GM23338 (cell line): Measurements from ENCODE around the gene MYO19.

ENCODE experiments used
- CREB1 ChIP-seq: fragments of 250-450 bp; sonication (Bioruptor Pico); IDR thresholded peaks from 2 replicates; pipeline ENCODE4 v1.5.0; 2020; ENCODE audit warnings: low read depth, mild to moderate bottlenecking, moderate library complexity
- EZH2 ChIP-seq: fragments of 200-600 bp; sonication (generic); IDR thresholded peaks from one replicate; pipeline ENCODE4 v1.8.0; 2017; ENCODE audit warnings: antibody characterized with exemption, mild to moderate bottlenecking, low read depth; ENCODE audit not compliant: unreplicated experiment
- EZH2phosphoT487 ChIP-seq: fragments of 200-600 bp; sonication (generic); IDR thresholded peaks from one replicate; pipeline ENCODE4 v1.8.1; 2018; ENCODE audit warnings: antibody characterized with exemption; ENCODE audit not compliant: unreplicated experiment
- JUNB ChIP-seq: IDR thresholded peaks from one replicate; pipeline ENCODE4 v1.6.1; 2016; ENCODE audit warnings: antibody characterized with exemption; ENCODE audit not compliant: unreplicated experiment
- POLR2AphosphoS5 ChIP-seq: IDR thresholded peaks from 2 replicates; pipeline ENCODE4 v1.6.1; 2016; ENCODE audit warnings: antibody characterized with exemption, low read depth
- STAT1 ChIP-seq: IDR thresholded peaks from one replicate; pipeline ENCODE4 v1.6.1; 2016; ENCODE audit warnings: antibody characterized with exemption; ENCODE audit not compliant: unreplicated experiment
- ZNF114 ChIP-seq: fragments of 250-450 bp; sonication (Bioruptor Pico); IDR thresholded peaks from 2 replicates; pipeline ENCODE4 v1.5.0; 2020; ENCODE audit warnings: mild to moderate bottlenecking, moderate library complexity
- ZNF331 ChIP-seq: fragments of 250-450 bp; sonication (Bioruptor Pico); IDR thresholded peaks from 2 replicates; pipeline ENCODE4 v1.5.0; 2020; ENCODE audit warnings: low read depth, mild to moderate bottlenecking, moderate library complexity
- TF ChIP-seq, protein P1 (sequence below), 2 experiments: fragments of 200-600 bp in 1 of 2; sonication (generic) in 1 of 2; conservative IDR thresholded peaks; 2 replicates each; pipeline versions ENCODE4 v1.5.1 to v1.6.1; 2016 to 2017; ENCODE audit warnings: antibody characterized with exemption in 2 of 2, low read depth in 2 of 2, mild to moderate bottlenecking in 2 of 2, moderate library complexity in 1 of 2
- TF ChIP-seq, protein P2 (sequence below): IDR thresholded peaks from one replicate; pipeline ENCODE4 v1.6.1; 2018; ENCODE audit warnings: antibody characterized with exemption; ENCODE audit not compliant: unreplicated experiment
- TF ChIP-seq, protein P3 (sequence below): IDR thresholded peaks from 2 replicates; pipeline ENCODE4 v1.6.1; 2016; ENCODE audit warnings: antibody characterized with exemption

DNA sequence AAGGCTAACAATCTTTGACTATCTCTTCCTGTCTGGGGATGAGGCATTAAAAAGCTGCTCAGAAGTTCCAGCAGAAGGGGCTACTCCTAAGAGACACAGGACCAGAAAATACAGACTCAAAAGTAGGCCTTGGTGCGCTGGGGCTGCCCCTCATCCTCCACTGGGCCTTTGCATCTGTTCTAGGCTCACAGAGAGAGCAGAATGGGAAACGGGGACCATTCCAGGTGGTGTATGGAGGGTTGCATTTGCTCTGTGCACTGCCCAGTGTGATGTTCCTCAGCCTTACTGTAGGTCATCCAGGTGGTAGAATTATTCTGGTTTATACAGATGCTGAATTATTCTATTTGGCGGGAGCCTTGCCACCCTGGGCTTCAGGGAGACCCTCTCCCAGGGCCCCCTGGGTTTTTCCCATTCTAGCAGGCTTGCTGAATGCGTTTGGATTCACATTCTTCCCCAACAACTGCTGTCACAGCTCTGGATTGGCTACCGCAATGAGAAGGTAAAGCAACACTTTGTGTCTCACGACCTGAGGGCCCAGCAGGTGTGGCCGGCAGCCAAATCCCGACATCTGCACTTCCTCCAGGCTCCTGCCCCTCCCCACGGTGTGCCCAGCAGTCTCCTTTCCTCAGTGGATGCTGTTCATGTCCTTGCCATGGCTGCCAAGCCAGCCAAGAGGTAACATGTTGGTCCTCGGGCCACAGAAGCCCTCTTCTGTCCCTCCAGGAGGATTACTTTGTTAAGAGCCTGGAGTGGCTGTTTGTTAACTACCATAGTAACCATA is 73.1 kb downstream of the MYO19 start:
- TF ChIP-seq EZH2 (no peak), POLR2AphosphoS5 (no peak), JUNB (no peak), EZH2phosphoT487 (no peak), ZNF114 (no peak), CREB1 (no peak), STAT1 (no peak), ZNF331 (CRISPR knock-in tag) (no peak)
- TF ChIP-seq, protein P1, sequence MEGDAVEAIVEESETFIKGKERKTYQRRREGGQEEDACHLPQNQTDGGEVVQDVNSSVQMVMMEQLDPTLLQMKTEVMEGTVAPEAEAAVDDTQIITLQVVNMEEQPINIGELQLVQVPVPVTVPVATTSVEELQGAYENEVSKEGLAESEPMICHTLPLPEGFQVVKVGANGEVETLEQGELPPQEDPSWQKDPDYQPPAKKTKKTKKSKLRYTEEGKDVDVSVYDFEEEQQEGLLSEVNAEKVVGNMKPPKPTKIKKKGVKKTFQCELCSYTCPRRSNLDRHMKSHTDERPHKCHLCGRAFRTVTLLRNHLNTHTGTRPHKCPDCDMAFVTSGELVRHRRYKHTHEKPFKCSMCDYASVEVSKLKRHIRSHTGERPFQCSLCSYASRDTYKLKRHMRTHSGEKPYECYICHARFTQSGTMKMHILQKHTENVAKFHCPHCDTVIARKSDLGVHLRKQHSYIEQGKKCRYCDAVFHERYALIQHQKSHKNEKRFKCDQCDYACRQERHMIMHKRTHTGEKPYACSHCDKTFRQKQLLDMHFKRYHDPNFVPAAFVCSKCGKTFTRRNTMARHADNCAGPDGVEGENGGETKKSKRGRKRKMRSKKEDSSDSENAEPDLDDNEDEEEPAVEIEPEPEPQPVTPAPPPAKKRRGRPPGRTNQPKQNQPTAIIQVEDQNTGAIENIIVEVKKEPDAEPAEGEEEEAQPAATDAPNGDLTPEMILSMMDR (conservative IDR thresholded peaks at IDR 0.05; ENCODE audit: low read depth in 2 of 2): no peak
- TF ChIP-seq, protein P2, sequence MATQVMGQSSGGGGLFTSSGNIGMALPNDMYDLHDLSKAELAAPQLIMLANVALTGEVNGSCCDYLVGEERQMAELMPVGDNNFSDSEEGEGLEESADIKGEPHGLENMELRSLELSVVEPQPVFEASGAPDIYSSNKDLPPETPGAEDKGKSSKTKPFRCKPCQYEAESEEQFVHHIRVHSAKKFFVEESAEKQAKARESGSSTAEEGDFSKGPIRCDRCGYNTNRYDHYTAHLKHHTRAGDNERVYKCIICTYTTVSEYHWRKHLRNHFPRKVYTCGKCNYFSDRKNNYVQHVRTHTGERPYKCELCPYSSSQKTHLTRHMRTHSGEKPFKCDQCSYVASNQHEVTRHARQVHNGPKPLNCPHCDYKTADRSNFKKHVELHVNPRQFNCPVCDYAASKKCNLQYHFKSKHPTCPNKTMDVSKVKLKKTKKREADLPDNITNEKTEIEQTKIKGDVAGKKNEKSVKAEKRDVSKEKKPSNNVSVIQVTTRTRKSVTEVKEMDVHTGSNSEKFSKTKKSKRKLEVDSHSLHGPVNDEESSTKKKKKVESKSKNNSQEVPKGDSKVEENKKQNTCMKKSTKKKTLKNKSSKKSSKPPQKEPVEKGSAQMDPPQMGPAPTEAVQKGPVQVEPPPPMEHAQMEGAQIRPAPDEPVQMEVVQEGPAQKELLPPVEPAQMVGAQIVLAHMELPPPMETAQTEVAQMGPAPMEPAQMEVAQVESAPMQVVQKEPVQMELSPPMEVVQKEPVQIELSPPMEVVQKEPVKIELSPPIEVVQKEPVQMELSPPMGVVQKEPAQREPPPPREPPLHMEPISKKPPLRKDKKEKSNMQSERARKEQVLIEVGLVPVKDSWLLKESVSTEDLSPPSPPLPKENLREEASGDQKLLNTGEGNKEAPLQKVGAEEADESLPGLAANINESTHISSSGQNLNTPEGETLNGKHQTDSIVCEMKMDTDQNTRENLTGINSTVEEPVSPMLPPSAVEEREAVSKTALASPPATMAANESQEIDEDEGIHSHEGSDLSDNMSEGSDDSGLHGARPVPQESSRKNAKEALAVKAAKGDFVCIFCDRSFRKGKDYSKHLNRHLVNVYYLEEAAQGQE: no peak
- TF ChIP-seq, protein P3, sequence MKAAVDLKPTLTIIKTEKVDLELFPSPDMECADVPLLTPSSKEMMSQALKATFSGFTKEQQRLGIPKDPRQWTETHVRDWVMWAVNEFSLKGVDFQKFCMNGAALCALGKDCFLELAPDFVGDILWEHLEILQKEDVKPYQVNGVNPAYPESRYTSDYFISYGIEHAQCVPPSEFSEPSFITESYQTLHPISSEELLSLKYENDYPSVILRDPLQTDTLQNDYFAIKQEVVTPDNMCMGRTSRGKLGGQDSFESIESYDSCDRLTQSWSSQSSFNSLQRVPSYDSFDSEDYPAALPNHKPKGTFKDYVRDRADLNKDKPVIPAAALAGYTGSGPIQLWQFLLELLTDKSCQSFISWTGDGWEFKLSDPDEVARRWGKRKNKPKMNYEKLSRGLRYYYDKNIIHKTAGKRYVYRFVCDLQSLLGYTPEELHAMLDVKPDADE: no peak
